ENCODE results near the gene MOB3C. TPM values are rescaled to one million over a fixed set of nuclear protein-coding genes. Genes with fewer than 3 reads are reported as not detected.

MOB3C gene
- total RNA-seq, 1 experiment from 2014 or later: 13.2 TPM

DNA sequence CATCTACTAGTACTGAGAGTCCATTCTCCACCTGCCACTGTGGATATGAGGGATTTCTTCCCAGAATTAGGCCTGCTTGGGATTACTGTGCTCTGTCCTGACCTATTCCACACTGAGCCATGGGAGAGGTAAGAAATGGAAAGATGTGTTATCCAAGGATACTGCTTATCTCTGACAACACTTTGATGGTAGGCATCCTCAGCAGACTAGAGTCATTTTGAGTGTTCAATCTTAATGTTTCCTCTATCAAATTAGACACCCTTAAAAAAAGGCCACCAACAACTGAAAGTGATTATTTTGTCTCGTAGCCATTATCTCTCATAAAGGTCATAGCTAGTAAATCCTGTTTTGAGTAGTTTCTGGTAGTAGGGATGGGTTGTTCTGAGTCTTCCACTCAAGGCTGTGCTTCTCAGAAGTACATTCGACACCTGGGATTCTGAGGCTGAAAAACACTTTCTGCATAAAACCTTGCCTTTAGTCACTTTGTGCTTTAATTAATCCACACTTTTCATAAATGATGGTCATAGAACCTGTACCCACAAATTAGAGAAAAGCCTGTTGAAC lies 42.8 kb upstream of the MOB3C start:
- Histone ChIP-seq H4K20me1 (ENCODE audit: low read length) (no peaks in the 10 kb centered on the region), H3K36me3 (ENCODE audit: low read depth, low read length) (peaks cover 37% of the 10 kb centered on the region), H3K9me3 (ENCODE audit: low read length) (no peaks in the 10 kb centered on the region), H3K9me2 (replicated peaks; ENCODE audit: low read length) (no peaks in the 10 kb centered on the region), H2AFZ (ENCODE audit: low read length) (no peak overlapping the region), H3K9ac (ENCODE audit: low read length) (no peak overlapping the region), H3K4me3 (ENCODE audit: low read length) (no peak overlapping the region), H3F3A (ENCODE audit: low read length, unreplicated experiment) (no peaks in the 10 kb centered on the region), H3K79me2 (ENCODE audit: low read length) (no peaks in the 10 kb centered on the region), H3K27ac (ENCODE audit: low read length) (no peak overlapping the region), H3K4me1 (ENCODE audit: insufficient read depth, low read length) (no peaks in the 10 kb centered on the region), H3K4me2 (ENCODE audit: low read length) (no peak overlapping the region), H3K27me3 (ENCODE audit: low read length) (no peaks in the 10 kb centered on the region)
- DNase-seq (no peak), ATAC-seq (no peak)
- TF ChIP-seq EZH2phosphoT487 (IDR thresholded peaks at IDR 0.05; ENCODE audit: borderline replicate concordance, low read length): no peak
- no peak for TF ChIP-seq CTCF (conservative IDR thresholded peaks at IDR 0.05; ENCODE audit: low read depth, low read length)
- TF ChIP-seq EZH2 (IDR thresholded peaks at IDR 0.05; ENCODE audit: low read length, unreplicated experiment): no peak
- BruUV-seq (replicated peaks): no TSS peak
- ChIA-PET CTCF (no interaction called here), POLR2A (ENCODE audit: unreplicated experiment) (no interaction called here)
- intact Hi-C loops (cut with micrococcal nuclease): no loop called here

- intact Hi-C loops (cut with micrococcal nuclease): no loop called here
- POLR2A ChIA-PET (ENCODE audit: unreplicated experiment): no interaction called here
- no peaks in the 10 kb centered on the region for H3F3A ChIP-seq (ENCODE audit: low read length, unreplicated experiment)
- no peaks in the 10 kb centered on the region for H3K9me2 ChIP-seq (replicated peaks; ENCODE audit: low read length)
- peaks cover 30% of the 10 kb centered on the region for H3K36me3 ChIP-seq (ENCODE audit: low read depth, low read length)
- no peak overlapping the region for H3K9ac ChIP-seq (ENCODE audit: low read length)
- BruUV-seq (replicated peaks): no TSS peak
- TF ChIP-seq CTCF (conservative IDR thresholded peaks at IDR 0.05; ENCODE audit: low read depth, low read length) (no peak), EZH2phosphoT487 (IDR thresholded peaks at IDR 0.05; ENCODE audit: borderline replicate concordance, low read length) (no peak), EZH2 (IDR thresholded peaks at IDR 0.05; ENCODE audit: low read length, unreplicated experiment) (no peak)
- no peak overlapping the region for H3K27ac ChIP-seq (ENCODE audit: low read length)
- H3K79me2 ChIP-seq (ENCODE audit: low read length): no peaks in the 10 kb centered on the region
- H3K4me1 ChIP-seq (ENCODE audit: insufficient read depth, low read length): peaks cover 6% of the 10 kb centered on the region; the same call in 1 of the 2 replicates
- H3K9me3 ChIP-seq (ENCODE audit: low read length): no peaks in the 10 kb centered on the region
- ATAC-seq (no peak), DNase-seq (no peak)
- CTCF ChIA-PET: no interaction called here
- no peak overlapping the region for H3K4me3 ChIP-seq (ENCODE audit: low read length)
- no peak overlapping the region for H3K4me2 ChIP-seq (ENCODE audit: low read length)
- no peaks in the 10 kb centered on the region for H3K27me3 ChIP-seq (ENCODE audit: low read length)
- no peak overlapping the region for H2AFZ ChIP-seq (ENCODE audit: low read length)
- no peaks in the 10 kb centered on the region for H4K20me1 ChIP-seq (ENCODE audit: low read length)
Observed at GRCh38 chr1:46657775-46658174, 41.2 kb upstream of the MOB3C start.

DNA sequence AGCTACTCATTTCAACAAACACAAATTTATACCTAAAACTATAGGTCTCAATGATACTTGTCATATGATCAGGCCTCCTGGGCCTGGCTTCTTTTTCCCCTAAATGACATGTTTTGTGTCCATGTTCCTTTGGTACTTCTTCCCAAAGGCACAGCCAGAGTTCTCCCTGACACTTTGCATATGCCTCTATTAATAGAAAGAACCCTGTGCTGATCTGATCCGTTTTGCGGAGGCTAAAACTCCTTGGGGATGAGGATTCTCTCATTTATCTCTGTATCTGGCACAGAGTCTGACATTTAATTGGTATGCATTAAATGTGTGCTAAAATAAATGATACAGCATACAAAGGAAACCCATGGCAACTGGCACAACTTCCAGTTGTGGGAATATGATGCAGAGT lies 40.0 kb upstream of the MOB3C start:
- Histone ChIP-seq H3K4me2 (ENCODE audit: low read length) (no peak overlapping the region), H3K79me2 (ENCODE audit: low read length) (no peaks in the 10 kb centered on the region), H2AFZ (ENCODE audit: low read length) (no peak overlapping the region), H3K27me3 (ENCODE audit: low read length) (no peaks in the 10 kb centered on the region), H3K36me3 (ENCODE audit: low read depth, low read length) (peaks cover 38% of the 10 kb centered on the region), H3K27ac (ENCODE audit: low read length) (no peak overlapping the region), H3K9me3 (ENCODE audit: low read length) (no peaks in the 10 kb centered on the region), H3F3A (ENCODE audit: low read length, unreplicated experiment) (peaks cover 4% of the 10 kb centered on the region), H3K9me2 (replicated peaks; ENCODE audit: low read length) (no peaks in the 10 kb centered on the region), H4K20me1 (ENCODE audit: low read length) (no peaks in the 10 kb centered on the region), H3K9ac (ENCODE audit: low read length) (no peak overlapping the region), H3K4me1 (ENCODE audit: insufficient read depth, low read length) (peaks cover 12% of the 10 kb centered on the region), H3K4me3 (ENCODE audit: low read length) (no peak overlapping the region)
- no peak for ATAC-seq
- intact Hi-C loops (cut with micrococcal nuclease): no loop called here
- CTCF ChIA-PET: no interaction called here
- POLR2A ChIA-PET (ENCODE audit: unreplicated experiment): no interaction called here
- no TSS peak for BruUV-seq (replicated peaks)
- TF ChIP-seq EZH2phosphoT487 (IDR thresholded peaks at IDR 0.05; ENCODE audit: borderline replicate concordance, low read length) (no peak), EZH2 (IDR thresholded peaks at IDR 0.05; ENCODE audit: low read length, unreplicated experiment) (no peak), CTCF (conservative IDR thresholded peaks at IDR 0.05; ENCODE audit: low read depth, low read length) (no peak)
- DNase-seq: no peak
